Keratinocyte (primary cell): ENCODE results near the gene TREML1. TPM values are rescaled to one million over a fixed set of nuclear protein-coding genes. Genes with fewer than 3 reads are reported as not detected.

Source experiments
- DNase-seq: peaks from one replicate; pipeline ENCODE4 v3.0.0-alpha.2; 2011; ENCODE audit warnings: low read depth, missing footprints, low spot score
- FAIRE-seq: peaks from 2 replicates; lab custom pipeline; 2011; peaks lifted over from hg19 to GRCh38; lab: Jason Lieb, UNC
- H2AFZ ChIP-seq: 2 replicates; pipeline ENCODE4 v1.6.0; 2012; ENCODE audit warnings: low read length, control low read depth, inconsistent platforms; ENCODE audit not compliant: control insufficient read depth
- H3K27ac ChIP-seq: 2 replicates; pipeline ENCODE4 v1.5.1; 2011; ENCODE audit warnings: low read length; ENCODE audit not compliant: control insufficient read depth, insufficient read depth
- H3K27me3 ChIP-seq: 3 replicates; pipeline ENCODE4 v1.6.0; 2011; ENCODE audit warnings: low read length; ENCODE audit not compliant: control insufficient read depth, insufficient read depth; ENCODE audit errors: extremely low read depth
- H3K36me3 ChIP-seq, 2 experiments: 2 replicates in 1 of 2; 3 replicates in 1 of 2; pipeline ENCODE4 v1.5.1; 2011; ENCODE audit warnings: low read length in 2 of 2, mild to moderate bottlenecking in 1 of 2; ENCODE audit not compliant: control insufficient read depth in 2 of 2, insufficient read depth in 2 of 2; ENCODE audit errors: extremely low read depth in 1 of 2
- H3K4me1 ChIP-seq: 3 replicates; pipeline ENCODE4 v1.5.1; 2011; ENCODE audit warnings: low read length; ENCODE audit not compliant: control insufficient read depth, insufficient read depth; ENCODE audit errors: extremely low read depth
- H3K4me2 ChIP-seq: 3 replicates; pipeline ENCODE4 v1.6.0; 2011; ENCODE audit warnings: low read depth, low read length; ENCODE audit not compliant: control insufficient read depth, insufficient read depth; ENCODE audit errors: extremely low read depth
- H3K4me3 ChIP-seq, 3 experiments: fragments of 200-600 bp in 1 of 3; sonication (generic) in 1 of 3; 2 replicates in 2 of 3; 3 replicates in 1 of 3; pipeline ENCODE4 v1.5.1; 2011 to 2016; ENCODE audit warnings: low read length in 3 of 3, mild to moderate bottlenecking in 3 of 3, control low read depth in 2 of 3, inconsistent platforms in 1 of 3, low read depth in 1 of 3, mixed read lengths in 1 of 3, mixed run types in 1 of 3, moderate library complexity in 1 of 3; ENCODE audit not compliant: control insufficient read depth in 2 of 3, insufficient read depth in 2 of 3; ENCODE audit errors: extremely low read depth in 1 of 3
- H3K79me2 ChIP-seq: 2 replicates; pipeline ENCODE4 v1.6.0; 2012; ENCODE audit warnings: low read length; ENCODE audit not compliant: control insufficient read depth, insufficient read depth
- H3K9ac ChIP-seq: 3 replicates; pipeline ENCODE4 v1.6.0; 2011; ENCODE audit warnings: low read length; ENCODE audit not compliant: control insufficient read depth, insufficient read depth; ENCODE audit errors: extremely low read depth
- H3K9me1 ChIP-seq: 3 replicates; pipeline ENCODE4 v1.6.0; 2011; ENCODE audit warnings: low read length; ENCODE audit not compliant: control insufficient read depth, insufficient read depth; ENCODE audit errors: extremely low read depth
- H3K9me3 ChIP-seq: 2 replicates; pipeline ENCODE4 v1.5.1; 2012; ENCODE audit warnings: low read depth, low read length; ENCODE audit not compliant: control insufficient read depth
- H4K20me1 ChIP-seq: 3 replicates; pipeline ENCODE4 v1.6.0; 2011; ENCODE audit warnings: low read length; ENCODE audit not compliant: control insufficient read depth, insufficient read depth; ENCODE audit errors: extremely low read depth
- EZH2 ChIP-seq: IDR thresholded peaks from one replicate; pipeline ENCODE4 v1.6.1; 2012; ENCODE audit warnings: inconsistent platforms, mild to moderate bottlenecking, low read length, moderate library complexity
- dilution Hi-C: fragments of 300-500 bp; cut with MboI; formaldehyde crosslinking; loops from one replicate; pipeline ENCODE4 v1.7.0; 2020; ENCODE audit warnings: low sequenced_read_pairs; ENCODE audit not compliant: extremely low pct_ligation_motif_present
- polyA plus RNA-seq, 5 experiments: library from polyadenylated mRNA; depleted of rRNA in 3 of 5; stranded (reverse) in 3 of 5; stranded (forward) in 1 of 5; unstranded in 1 of 5; fragments of >200 nt; gene quantifications; 1 replicate in 1 of 5; 2 replicates in 3 of 5; 3 replicates in 1 of 5; pipeline versions ENCODE4 v1.2.1 to v1.2.3, GENCODE V29; 2011 to 2012; ENCODE audit warnings: missing spikeins in 2 of 5, low read depth in 1 of 5, low replicate concordance in 1 of 5
- TF ChIP-seq, protein P1 (sequence below), 3 experiments: IDR thresholded peaks in 1 of 3; conservative IDR thresholded peaks in 1 of 3; optimal IDR thresholded peaks in 1 of 3; 2 replicates in 2 of 3; 3 replicates in 1 of 3; pipeline versions ENCODE3 to v1.5.1; 2011; ENCODE audit warnings: low read length in 3 of 3, mild to moderate bottlenecking in 3 of 3, moderate library complexity in 2 of 3, control low read depth in 1 of 3, inconsistent platforms in 1 of 3; ENCODE audit not compliant: insufficient read depth in 2 of 3; ENCODE audit errors: extremely low read depth in 1 of 3

TREML1 gene
- polyA plus RNA-seq, 1 donor (not counting 4 experiments of a cell fraction or from before 2014, with no cell fraction given), result 0.26 TPM

DNA sequence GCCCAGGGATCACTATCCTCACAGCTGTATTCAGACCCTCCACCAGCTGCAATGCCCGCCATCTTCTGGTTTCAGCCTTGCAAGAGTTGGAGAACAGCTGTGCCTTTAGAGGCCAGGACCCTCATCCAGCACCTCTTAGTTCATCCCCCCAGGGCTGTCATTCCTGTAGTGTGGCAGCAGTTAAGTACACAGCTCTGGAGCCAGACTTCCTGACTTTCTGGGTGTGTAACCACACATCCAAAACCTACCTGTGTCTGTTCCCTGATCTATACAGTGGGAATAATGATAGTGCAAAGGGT, 9.2 kb upstream of the TREML1 start:
- Histone ChIP-seq H3K4me3 (no peak overlapping the region), H3K4me1 (peaks cover 2% of the 10 kb centered on the region), H2AFZ (no peak overlapping the region), H3K9ac (no peak overlapping the region), H3K27ac (no peak overlapping the region), H3K9me1 (no peaks in the 10 kb centered on the region), H3K79me2 (no peaks in the 10 kb centered on the region), H3K4me2 (no peak overlapping the region), H3K9me3 (no peaks in the 10 kb centered on the region), H3K27me3 (no peaks in the 10 kb centered on the region), H4K20me1 (no peaks in the 10 kb centered on the region), H3K36me3 (no peaks in the 10 kb centered on the region)
- DNase-seq, result no peak
- no peak for FAIRE-seq
- dilution Hi-C loops, result no loop called here
- TF ChIP-seq, protein P1, sequence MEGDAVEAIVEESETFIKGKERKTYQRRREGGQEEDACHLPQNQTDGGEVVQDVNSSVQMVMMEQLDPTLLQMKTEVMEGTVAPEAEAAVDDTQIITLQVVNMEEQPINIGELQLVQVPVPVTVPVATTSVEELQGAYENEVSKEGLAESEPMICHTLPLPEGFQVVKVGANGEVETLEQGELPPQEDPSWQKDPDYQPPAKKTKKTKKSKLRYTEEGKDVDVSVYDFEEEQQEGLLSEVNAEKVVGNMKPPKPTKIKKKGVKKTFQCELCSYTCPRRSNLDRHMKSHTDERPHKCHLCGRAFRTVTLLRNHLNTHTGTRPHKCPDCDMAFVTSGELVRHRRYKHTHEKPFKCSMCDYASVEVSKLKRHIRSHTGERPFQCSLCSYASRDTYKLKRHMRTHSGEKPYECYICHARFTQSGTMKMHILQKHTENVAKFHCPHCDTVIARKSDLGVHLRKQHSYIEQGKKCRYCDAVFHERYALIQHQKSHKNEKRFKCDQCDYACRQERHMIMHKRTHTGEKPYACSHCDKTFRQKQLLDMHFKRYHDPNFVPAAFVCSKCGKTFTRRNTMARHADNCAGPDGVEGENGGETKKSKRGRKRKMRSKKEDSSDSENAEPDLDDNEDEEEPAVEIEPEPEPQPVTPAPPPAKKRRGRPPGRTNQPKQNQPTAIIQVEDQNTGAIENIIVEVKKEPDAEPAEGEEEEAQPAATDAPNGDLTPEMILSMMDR (optimal IDR thresholded peaks at IDR 0.05 in 1 of 3, IDR thresholded peaks at IDR 0.05 in 1 of 3, conservative IDR thresholded peaks at IDR 0.05 in 1 of 3; ENCODE audit: extremely low read depth in 1 of 3, insufficient read depth in 2 of 3, low read length in 3 of 3), result no peak
- no peak for TF ChIP-seq EZH2

DNA sequence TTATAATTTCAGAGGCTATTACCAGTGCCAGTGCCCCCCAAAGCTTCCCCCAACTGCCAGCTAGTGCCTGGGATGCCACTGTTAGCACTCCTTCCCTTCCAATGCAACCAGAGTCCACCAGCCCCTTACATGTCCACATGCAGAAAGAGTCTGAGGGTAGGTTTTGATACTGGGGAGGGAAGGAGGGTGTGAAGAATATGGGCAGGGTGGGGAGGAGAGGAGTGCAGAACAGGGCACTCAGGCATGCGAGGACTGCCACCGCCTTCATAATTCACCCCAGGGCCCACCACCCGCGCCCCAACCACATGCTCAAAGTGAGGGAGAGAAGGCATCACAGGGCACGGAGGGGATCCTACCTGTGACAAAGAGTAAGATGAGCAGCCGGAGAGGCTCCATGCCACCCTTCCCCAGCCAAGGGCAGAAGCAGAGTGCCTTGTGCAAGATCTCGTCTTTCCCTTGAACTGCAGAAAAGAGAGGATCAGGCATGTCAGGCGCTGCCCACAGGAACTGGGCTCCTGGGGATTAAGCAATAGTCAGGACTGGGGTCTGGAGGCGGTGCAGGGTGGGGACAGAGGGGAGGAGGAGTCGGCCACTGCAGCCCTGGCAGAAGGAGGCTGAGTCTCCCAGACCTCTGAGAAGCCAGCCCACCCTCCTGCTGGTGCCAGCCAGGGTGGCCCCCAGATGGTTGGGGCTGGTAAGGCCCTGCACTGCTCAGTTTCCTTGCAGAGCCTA, 8.7 kb upstream of the TREML1 start, which contains the start of gene TREM2:
Gene TREM2, minus strand, starts transcription at position 430 of the 732 bp plus-strand sequence. Its CDS starts 34 bp downstream, at position 396.
- no peaks in the 10 kb centered on the region for H3K79me2 ChIP-seq
- H3K9me1 ChIP-seq, result no peaks in the 10 kb centered on the region
- H3K9ac ChIP-seq, result no peak within 1 kb of the TSS
- no peaks in the 10 kb centered on the region for H4K20me1 ChIP-seq
- H3K27me3 ChIP-seq, result no peaks in the 10 kb centered on the region
- FAIRE-seq, result no peak
- dilution Hi-C loops, result no loop called here
- DNase-seq, result no peak
- H3K36me3 ChIP-seq, result no peaks in the 10 kb centered on the region
- H3K4me1 ChIP-seq, result peaks cover 4% of the 10 kb centered on the region
- H3K4me3 ChIP-seq, result no peak within 1 kb of the TSS
- TF ChIP-seq EZH2, result no peak
- TF ChIP-seq, protein P1 (optimal IDR thresholded peaks at IDR 0.05 in 1 of 3, IDR thresholded peaks at IDR 0.05 in 1 of 3, conservative IDR thresholded peaks at IDR 0.05 in 1 of 3; ENCODE audit: extremely low read depth in 1 of 3, insufficient read depth in 2 of 3, low read length in 3 of 3), result no peak
- no peak within 1 kb of the TSS for H2AFZ ChIP-seq
- H3K9me3 ChIP-seq, result no peaks in the 10 kb centered on the region
- H3K4me2 ChIP-seq, result no peak within 1 kb of the TSS
- H3K27ac ChIP-seq, result no peak within 1 kb of the TSS
